Kidney (tissue), 14 donors: ENCODE measurements around the gene CLEC16A. TPM values are rescaled to one million over a fixed set of nuclear protein-coding genes. Genes with fewer than 3 reads are reported as not detected.
A peak's percentile ranks its signal among the peaks of the same experiment; 100 is the strongest.

ENCODE experiments used
- DNase-seq, 5 donors: peaks; one replicate each; pipeline ENCODE4 v3.0.0-alpha.2; 2013 to 2020
- FAIRE-seq: peaks from 2 replicates; lab custom pipeline; 2012; peaks lifted over from hg19 to GRCh38; lab: Jason Lieb, UNC
- H3K27ac ChIP-seq, 2 donors: one replicate each; pipeline ENCODE4 v1.7.0; 2013; ENCODE audit warnings: low read depth in 2 of 2, low read length in 2 of 2, inconsistent platforms in 1 of 2
- H3K27me3 ChIP-seq: one replicate; pipeline ENCODE4 v1.7.1; 2013; ENCODE audit warnings: low read length, inconsistent platforms; ENCODE audit not compliant: control insufficient read depth, insufficient read depth
- H3K36me3 ChIP-seq, 3 donors: one replicate each; pipeline versions ENCODE4 v1.7.0 to v1.7.1; 2013; ENCODE audit warnings: low read length in 3 of 3, control low read depth in 1 of 3, inconsistent platforms in 1 of 3; ENCODE audit not compliant: insufficient read depth in 3 of 3, control insufficient read depth in 2 of 3
- H3K4me1 ChIP-seq, 3 donors: one replicate each; pipeline versions ENCODE4 v1.7.0 to v1.7.1; 2013; ENCODE audit warnings: low read length in 3 of 3, inconsistent platforms in 1 of 3, low read depth in 1 of 3; ENCODE audit not compliant: control insufficient read depth in 2 of 3, insufficient read depth in 2 of 3
- H3K4me3 ChIP-seq, 3 donors: one replicate each; pipeline versions ENCODE4 v1.7.0 to v1.8.1; 2013; ENCODE audit warnings: low read length in 3 of 3, control low read depth in 1 of 3, inconsistent platforms in 1 of 3
- H3K9ac ChIP-seq, 3 donors: one replicate each; pipeline versions ENCODE4 v1.7.0 to v1.7.1; 2013; ENCODE audit warnings: low read length in 3 of 3, control low read depth in 1 of 3, inconsistent platforms in 1 of 3
- H3K9me3 ChIP-seq, 3 donors: one replicate each; pipeline versions ENCODE4 v1.7.0 to v1.7.1; 2013; ENCODE audit warnings: low read length in 3 of 3, control low read depth in 1 of 3, inconsistent platforms in 1 of 3; ENCODE audit not compliant: control insufficient read depth in 2 of 3, insufficient read depth in 1 of 3
- intact Hi-C: fragments of 100-400 bp; cut with DNase I; formaldehyde crosslinking; loops from one replicate; pipeline ENCODE4 v1.11.1; 2022
- polyA plus RNA-seq: library from polyadenylated mRNA; stranded (reverse); fragments of 350-450 nt; fragmentation: Illumina TruSeq; extraction: RNeasy Lipid Tissue Mini Kit (QIAGEN cat#74804); gene quantifications from one replicate; pipeline ENCODE4 v1.2.3, GENCODE V29; 2014; ENCODE audit warnings: low read depth, low replicate concordance; ENCODE audit not compliant: insufficient read depth
- total RNA-seq: library from RNA; stranded (reverse); fragmentation: NEBNext Ultra II Directional; extraction: Animal tissue kit (Norgen Biotek cat#: 25700); gene quantifications from one replicate; pipeline ENCODE4 v1.2.1, GENCODE V29; 2021
- TF ChIP-seq, protein P1 (sequence below): IDR thresholded peaks from 3 replicates; pipeline ENCODE4 v1.5.1; 2012; ENCODE audit warnings: mild to moderate bottlenecking, moderate library complexity, borderline replicate concordance; ENCODE audit not compliant: insufficient read depth; ENCODE audit errors: extremely low read depth
- donor health status: control.
- donor health status: control.
- donor health status: control.
- donor health status: control.
- donor health status: control.
- donor health status: DM: yes; HTN: yes; CAD: no.
- donor health status: Normal renal cell carcinoma (clear cell type).

Gene CLEC16A
- total and polyA plus RNA-seq, 2 donors from 2014 or later = 10.8 to 51.9 TPM

DNA sequence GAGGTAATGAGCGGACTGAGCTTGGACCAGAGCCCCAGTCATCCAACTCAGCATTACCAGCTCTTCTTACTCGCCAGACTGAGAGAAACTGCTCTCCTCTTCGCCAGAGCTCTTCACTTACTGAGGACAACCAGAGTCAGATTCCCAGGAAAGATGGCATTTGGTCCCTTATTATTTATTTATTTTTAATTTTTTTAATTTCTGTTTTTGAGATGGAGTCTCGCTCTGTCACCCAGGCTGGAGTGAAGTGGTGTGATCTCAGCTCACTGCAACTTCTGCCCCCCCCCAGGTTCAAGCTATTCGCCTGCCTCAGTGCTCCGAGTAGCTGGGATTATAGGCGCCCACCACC lies 25.4 kb upstream of the CLEC16A start:
- Histone ChIP-seq H3K9ac (peak overlapping the region in 1 of 3 donors; percentile 37), H3K36me3 (no peaks in the 10 kb centered on the region), H3K4me1 (peaks cover 3 to 26% (median 18%) of the 10 kb centered on the region in 3 donors), H3K27ac (no peak overlapping the region), H3K27me3 (peaks cover 2% of the 10 kb centered on the region), H3K9me3 (no peaks in the 10 kb centered on the region), H3K4me3 (no peak overlapping the region)
- FAIRE-seq (no peak), DNase-seq (no peak)
- TF ChIP-seq, protein P1, sequence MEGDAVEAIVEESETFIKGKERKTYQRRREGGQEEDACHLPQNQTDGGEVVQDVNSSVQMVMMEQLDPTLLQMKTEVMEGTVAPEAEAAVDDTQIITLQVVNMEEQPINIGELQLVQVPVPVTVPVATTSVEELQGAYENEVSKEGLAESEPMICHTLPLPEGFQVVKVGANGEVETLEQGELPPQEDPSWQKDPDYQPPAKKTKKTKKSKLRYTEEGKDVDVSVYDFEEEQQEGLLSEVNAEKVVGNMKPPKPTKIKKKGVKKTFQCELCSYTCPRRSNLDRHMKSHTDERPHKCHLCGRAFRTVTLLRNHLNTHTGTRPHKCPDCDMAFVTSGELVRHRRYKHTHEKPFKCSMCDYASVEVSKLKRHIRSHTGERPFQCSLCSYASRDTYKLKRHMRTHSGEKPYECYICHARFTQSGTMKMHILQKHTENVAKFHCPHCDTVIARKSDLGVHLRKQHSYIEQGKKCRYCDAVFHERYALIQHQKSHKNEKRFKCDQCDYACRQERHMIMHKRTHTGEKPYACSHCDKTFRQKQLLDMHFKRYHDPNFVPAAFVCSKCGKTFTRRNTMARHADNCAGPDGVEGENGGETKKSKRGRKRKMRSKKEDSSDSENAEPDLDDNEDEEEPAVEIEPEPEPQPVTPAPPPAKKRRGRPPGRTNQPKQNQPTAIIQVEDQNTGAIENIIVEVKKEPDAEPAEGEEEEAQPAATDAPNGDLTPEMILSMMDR = no peak
- intact Hi-C loops = no loop called here

DNA sequence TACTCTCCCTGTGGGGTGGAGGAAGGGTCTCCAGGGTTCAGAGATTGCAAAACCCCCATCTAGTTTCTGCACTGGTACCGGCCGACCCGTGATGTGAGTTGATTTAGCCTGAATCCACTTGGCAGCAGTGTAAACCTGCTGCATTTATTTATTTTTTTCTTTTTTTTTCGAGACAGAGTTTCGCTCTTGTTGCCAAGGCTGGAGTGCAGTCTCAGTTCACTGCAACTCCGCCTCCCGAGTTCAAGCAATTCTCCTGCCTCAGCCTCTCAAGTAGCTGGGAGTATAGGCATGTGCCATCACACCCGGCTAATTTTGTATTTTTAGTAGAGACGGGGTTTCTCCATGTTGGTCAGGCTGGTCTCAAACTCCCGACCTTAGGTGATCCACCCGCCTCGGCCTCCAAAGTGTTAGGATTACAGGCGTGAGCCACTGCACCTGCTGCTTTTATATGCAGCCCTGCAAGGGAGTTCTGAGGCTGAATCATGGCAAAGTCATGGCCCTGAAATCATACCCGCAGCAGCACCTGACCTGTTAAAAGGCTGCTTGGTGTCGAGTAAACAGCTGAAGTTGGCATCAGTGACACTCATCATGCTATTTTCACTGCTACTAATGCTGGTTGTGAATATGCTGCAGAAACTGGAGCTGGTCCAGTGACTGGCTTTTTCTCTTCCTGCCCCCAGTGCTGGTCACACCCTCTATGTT lies 23.5 kb upstream of the CLEC16A start:
- H3K27me3 ChIP-seq = peaks cover 2% of the 10 kb centered on the region
- H3K4me1 ChIP-seq = peaks cover 3 to 26% (median 18%) of the 10 kb centered on the region in 3 donors
- no peak overlapping the region for H3K4me3 ChIP-seq
- FAIRE-seq (no peak), DNase-seq (peak in 3 of 5 donors; percentile 73 to 78 (median 77))
- intact Hi-C loops = no loop called here
- TF ChIP-seq, protein P1 = no peak
- no peak overlapping the region for H3K9ac ChIP-seq
- H3K36me3 ChIP-seq = peaks cover 0 to 3% (median 3%) of the 10 kb centered on the region in 3 donors
- H3K27ac ChIP-seq = peak overlapping the region in 1 of 2 donors; percentile 2
- H3K9me3 ChIP-seq = no peaks in the 10 kb centered on the region

DNA sequence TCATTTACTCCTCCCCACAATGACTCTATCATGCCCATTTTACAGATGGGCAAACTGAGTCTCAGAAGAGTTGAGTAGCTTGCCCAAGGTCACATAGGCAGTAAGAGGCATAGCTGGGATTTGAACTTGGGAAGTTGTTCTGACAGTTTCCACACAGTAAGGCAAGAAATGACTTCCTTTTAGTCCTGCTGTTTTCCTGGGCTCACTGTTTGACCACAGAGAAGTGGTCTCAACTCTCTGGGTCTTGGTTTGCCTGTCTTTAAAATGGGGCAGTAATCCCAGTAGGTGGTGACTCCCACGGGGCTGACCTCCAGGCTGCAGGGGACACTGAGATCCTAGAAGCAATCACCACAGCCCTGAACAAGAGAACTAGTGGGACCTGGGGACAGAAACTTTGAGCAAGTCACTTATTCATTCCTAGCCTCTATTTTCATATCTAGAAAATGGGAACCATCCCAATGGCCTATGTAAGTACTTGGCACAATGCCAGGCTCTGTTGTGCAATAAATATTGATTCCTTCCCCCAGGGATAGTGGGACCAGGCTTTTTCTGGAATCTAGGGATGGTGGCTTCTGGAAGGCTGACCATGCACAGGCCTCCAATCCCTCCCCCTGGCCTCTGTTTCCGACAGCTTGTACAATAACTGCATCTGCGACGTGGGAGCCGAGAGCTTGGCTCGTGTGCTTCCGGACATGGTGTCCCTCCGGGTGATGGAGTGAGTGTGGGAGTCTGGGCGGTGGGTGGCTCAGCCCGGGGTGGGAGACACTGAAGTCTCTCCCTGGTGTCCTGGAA lies 22.6 kb upstream of the CLEC16A start:
- FAIRE-seq (no peak), DNase-seq (no peak)
- H3K4me3 ChIP-seq = no peak overlapping the region
- peaks cover 0 to 7% (median 3%) of the 10 kb centered on the region in 3 donors for H3K36me3 ChIP-seq
- peaks cover 3 to 26% (median 18%) of the 10 kb centered on the region in 3 donors for H3K4me1 ChIP-seq
- H3K9me3 ChIP-seq = no peaks in the 10 kb centered on the region
- TF ChIP-seq, protein P1 = no peak
- H3K27ac ChIP-seq = peak overlapping the region; percentile 7 to 52
- intact Hi-C loops = no loop called here
- peaks cover 2% of the 10 kb centered on the region for H3K27me3 ChIP-seq
- no peak overlapping the region for H3K9ac ChIP-seq
